Measurements from ENCODE around the gene ATP2C2.

GRCh38 chr16:84486551-84487235, 118.4 kb downstream of the ATP2C2 start:
- TF ChIP-seq CTCF (IDR thresholded peaks at IDR 0.05): no peak
- TF ChIP-seq POLR2A (IDR thresholded peaks at IDR 0.05): no peak
